Astrocyte (in vitro differentiated cells and primary cell): ENCODE data around the gene ALK.

ENCODE experiments used
- CTCF ChIP-seq: IDR thresholded peaks from 2 replicates; pipeline ENCODE4 v1.5.1; 2011; ENCODE audit warnings: low read depth, mild to moderate bottlenecking, inconsistent platforms, low read length, moderate library complexity; ENCODE audit not compliant: insufficient read depth
- EZH2 ChIP-seq: IDR thresholded peaks from 2 replicates; pipeline ENCODE4 v1.6.1; 2012; ENCODE audit warnings: mild to moderate bottlenecking, low read length, inconsistent platforms; ENCODE audit not compliant: insufficient read depth

GRCh38 chr2:29389686-29390085, 531.7 kb downstream of the ALK start:
- TF ChIP-seq EZH2 (no peak), CTCF (no peak)
